Heart left ventricle (tissue), 16 donors: Measurements from ENCODE around the gene SHISA9. TPM values are rescaled to one million over a fixed set of nuclear protein-coding genes. Genes with fewer than 3 reads are reported as not detected.

Experiments used
- ATAC-seq, 4 donors: fragments of 200-7000 bp; cut with Tn5 transposase; one replicate each; pipeline ENCODE4 v1.9.1; 2020 to 2022; ENCODE audit warnings: moderate library complexity in 4 of 4, mild to moderate bottlenecking in 3 of 4, moderate number of reproducible peaks in 1 of 4
- DNase-seq, 5 donors: peaks; one replicate each; pipeline ENCODE4 v3.0.0-alpha.2; 2020
- H3K27ac ChIP-seq, 12 donors: fragments of 200-600 bp; sonication (generic) in 4 of 12; one replicate each; pipeline versions ENCODE4 v1.5.0 to v1.8.0; 2016 to 2022; ENCODE audit warnings: mild to moderate bottlenecking in 2 of 12
- H3K27me3 ChIP-seq, 9 donors: fragments of 200-600 bp; sonication (generic) in 2 of 9; one replicate each; pipeline versions ENCODE4 v1.5.1 to v1.8.0; 2016 to 2022; ENCODE audit warnings: mild to moderate bottlenecking in 3 of 9
- H3K36me3 ChIP-seq, 9 donors: fragments of 200-600 bp; sonication (generic) in 2 of 9; one replicate each; pipeline versions ENCODE4 v1.5.0 to v1.8.0; 2018 to 2022; ENCODE audit warnings: mild to moderate bottlenecking in 2 of 9
- H3K4me1 ChIP-seq, 12 donors: fragments of 200-600 bp; sonication (generic) in 4 of 12; one replicate each; pipeline versions ENCODE4 v1.5.0 to v1.8.0; 2016 to 2022; ENCODE audit warnings: mild to moderate bottlenecking in 3 of 12
- H3K4me3 ChIP-seq, 12 donors: fragments of 200-600 bp; sonication (generic) in 4 of 12; one replicate each; pipeline versions ENCODE4 v1.5.0 to v1.8.0; 2017 to 2022; ENCODE audit warnings: mild to moderate bottlenecking in 9 of 12, moderate library complexity in 4 of 12
- H3K9me3 ChIP-seq, 12 donors: fragments of 200-600 bp; sonication (generic) in 4 of 12; one replicate each; pipeline versions ENCODE4 v1.5.0 to v1.8.0; 2016 to 2022; ENCODE audit warnings: mild to moderate bottlenecking in 1 of 12
- CTCF ChIP-seq, 12 donors: fragments of 200-600 bp; sonication (generic) in 4 of 12; IDR thresholded peaks; one replicate each; pipeline versions ENCODE4 v1.5.0 to v1.8.0; 2018 to 2022; ENCODE audit warnings: antibody characterized with exemption in 12 of 12, mild to moderate bottlenecking in 5 of 12
- POLR2A ChIP-seq, 2 donors: fragments of 450-650 bp; IDR thresholded peaks; one replicate each; pipeline ENCODE4 v1.6.1; 2017; ENCODE audit warnings: antibody characterized with exemption in 2 of 2, mild to moderate bottlenecking in 2 of 2, moderate library complexity in 2 of 2
- WGBS, 4 donors: extraction: QIAGEN DNeasy Blood & Tissue Kit in 2 of 4; methylation state at CpG; one replicate each; pipeline versions ENCODE4 v1.1.5 to v1.1.7; 2013 to 2018; 5-methylcytosine and 5-hydroxymethylcytosine counted together
- intact Hi-C, 10 donors: fragments of 100-400 bp; cut with DNase I; formaldehyde crosslinking; loops; one replicate each; pipeline versions ENCODE4 v1.11.1 to v1.14.2; 2022
- polyA plus RNA-seq, 2 donors: library from polyadenylated mRNA; stranded (reverse); fragments of 200-250 nt; gene quantifications; one replicate each; pipeline ENCODE4 v1.2.3, GENCODE V29; 2013
- total RNA-seq, 9 donors: library from RNA; depleted of rRNA in 2 of 9; stranded (reverse); fragments of >200 nt in 2 of 9; fragmentation: NEBNext Ultra II Directional in 3 of 9; extraction: Animal tissue kit (Norgen Biotek cat#: 25700) in 3 of 9; gene quantifications; one replicate each; pipeline versions ENCODE4 v1.1.0 to v1.2.4, GENCODE V29; 2016 to 2023
- donor health status: ischemic (EF 13 %, LVEDD 7.1; RV severe dilation, severe dysfunction).
- donor health status: healthy with polysubstance abuse.
- donor health status: DM: no; HTN: yes; CAD: no.
- donor health status: DM: no; HTN: no; CAD: no.
- donor health status: ischemic (EF 25% LVEDD 6.9; RV normal size, moderate dysfunction).
- donor health status: ischemic (EF 25% LVEDD 5.7; RV mildly dilated, moderate dysfunction).
- donor health status: healthy.
- donor health status: DM: yes; HTN: yes; CAD: no.
- donor health status: ischemic (EF 35%, LVEDD 5.7; RV mildly dilated, moderate dysfunction).
- donor health status: nonischemic (EF 11% LVEDD 7.7; RV severe dilation, severe dysfunction).
- donor health status: DM: yes; HTN: yes; CAD: no.
- donor health status: PGD.
- donor health status: ischemic (EF 29% LVEDD 5.4; RV normal size, mild dysfunction).
- donor health status: nonischemic (EF 23%, LVEDD 6.1; RV moderate dilation, normal function).

The SHISA9 gene
- total and polyA plus RNA-seq, 11 donors = 0.08 to 0.83 (median 0.24) TPM; not detected in 1

- Histone ChIP-seq H3K27me3 (peaks cover 0 to 10% (median 0%) of the 10 kb centered on the region in 9 donors), H3K36me3 (no peaks in the 10 kb centered on the region), H3K27ac (no peak overlapping the region), H3K4me3 (no peak overlapping the region), H3K4me1 (no peaks in the 10 kb centered on the region), H3K9me3 (peaks cover 0 to 9% (median 0%) of the 10 kb centered on the region in 12 donors)
- intact Hi-C loops = no loop called here
- TF ChIP-seq CTCF (IDR thresholded peaks at IDR 0.05) (no peak), POLR2A (IDR thresholded peaks at IDR 0.05) (no peak)
- DNase-seq (no peak), ATAC-seq (no peak)
- 57 to 78% (median 74%) methylated on average over 3 of the region's 3 CpGs for WGBS, 4 donors
These were observed 40.5 kb downstream of the SHISA9 start for GRCh38 chr16:12941896-12942295.

- TF ChIP-seq CTCF (IDR thresholded peaks at IDR 0.05) = no peak
- no peak for TF ChIP-seq POLR2A (IDR thresholded peaks at IDR 0.05)
- peaks cover 0 to 10% (median 0%) of the 10 kb centered on the region in 9 donors for H3K27me3 ChIP-seq
- no peaks in the 10 kb centered on the region for H3K4me1 ChIP-seq
- H3K27ac ChIP-seq = no peak overlapping the region
- H3K9me3 ChIP-seq = peaks cover 0 to 9% (median 0%) of the 10 kb centered on the region in 12 donors
- no peak for ATAC-seq
- no peak overlapping the region for H3K4me3 ChIP-seq
- WGBS, 4 donors = 59 to 66% (median 63%) methylated on average over 5 of the region's 5 CpGs
- H3K36me3 ChIP-seq = no peaks in the 10 kb centered on the region
- DNase-seq = no peak
- intact Hi-C loops = no loop called here
These were observed 41.5 kb downstream of the SHISA9 start for GRCh38 chr16:12942861-12943260.

- Histone ChIP-seq H3K27ac (no peak overlapping the region), H3K4me3 (no peak overlapping the region), H3K27me3 (peaks cover 0 to 10% (median 0%) of the 10 kb centered on the region in 9 donors), H3K9me3 (peaks cover 0 to 9% (median 0%) of the 10 kb centered on the region in 12 donors), H3K4me1 (no peaks in the 10 kb centered on the region), H3K36me3 (no peaks in the 10 kb centered on the region)
- ATAC-seq (no peak), DNase-seq (no peak)
- intact Hi-C loops = no loop called here
- TF ChIP-seq POLR2A (IDR thresholded peaks at IDR 0.05) (no peak), CTCF (IDR thresholded peaks at IDR 0.05) (no peak)
- 67 to 74% (median 71%) methylated on average over 3 of the region's 3 CpGs for WGBS, 4 donors
These were observed 42.9 kb downstream of the SHISA9 start for GRCh38 chr16:12944300-12944699.

- Histone ChIP-seq H3K27me3 (peaks cover 0 to 4% (median 0%) of the 10 kb centered on the region in 9 donors), H3K36me3 (no peaks in the 10 kb centered on the region), H3K9me3 (peaks cover 0 to 5% (median 0%) of the 10 kb centered on the region in 12 donors), H3K4me1 (no peaks in the 10 kb centered on the region), H3K27ac (no peak overlapping the region), H3K4me3 (no peak overlapping the region)
- no peak for TF ChIP-seq CTCF (IDR thresholded peaks at IDR 0.05)
- TF ChIP-seq POLR2A (IDR thresholded peaks at IDR 0.05) = no peak
- no peak for ATAC-seq
- 64 to 88% (median 73%) methylated on average over 1 of the region's 1 CpG for WGBS, 4 donors
- no peak for DNase-seq
- intact Hi-C loops = no loop called here
These were observed 50.0 kb downstream of the SHISA9 start for GRCh38 chr16:12951392-12951791.
